Measurements from ENCODE around the gene DCTN2.

DNA sequence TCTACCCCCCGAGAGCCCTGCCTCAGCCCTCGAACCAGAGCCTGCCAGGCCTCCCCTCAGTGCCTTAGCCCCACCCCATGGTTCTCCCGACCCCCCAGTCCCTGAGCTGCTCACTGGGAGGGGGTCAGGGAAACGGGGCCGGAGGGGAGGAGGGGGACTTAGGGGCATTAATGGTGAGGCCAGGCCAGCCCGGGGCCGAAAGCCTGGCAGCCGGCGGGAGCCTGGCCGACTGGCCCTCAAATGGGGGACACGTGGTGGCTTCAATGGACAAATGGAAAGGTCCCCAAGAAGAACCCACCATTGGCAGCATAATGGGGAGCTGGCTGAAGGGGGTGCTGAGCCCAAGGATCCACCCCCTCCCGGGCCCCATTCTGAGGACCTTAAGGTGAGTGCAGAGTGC, 18.8 kb downstream of the DCTN2 start:
- TF ChIP-seq, protein P1, sequence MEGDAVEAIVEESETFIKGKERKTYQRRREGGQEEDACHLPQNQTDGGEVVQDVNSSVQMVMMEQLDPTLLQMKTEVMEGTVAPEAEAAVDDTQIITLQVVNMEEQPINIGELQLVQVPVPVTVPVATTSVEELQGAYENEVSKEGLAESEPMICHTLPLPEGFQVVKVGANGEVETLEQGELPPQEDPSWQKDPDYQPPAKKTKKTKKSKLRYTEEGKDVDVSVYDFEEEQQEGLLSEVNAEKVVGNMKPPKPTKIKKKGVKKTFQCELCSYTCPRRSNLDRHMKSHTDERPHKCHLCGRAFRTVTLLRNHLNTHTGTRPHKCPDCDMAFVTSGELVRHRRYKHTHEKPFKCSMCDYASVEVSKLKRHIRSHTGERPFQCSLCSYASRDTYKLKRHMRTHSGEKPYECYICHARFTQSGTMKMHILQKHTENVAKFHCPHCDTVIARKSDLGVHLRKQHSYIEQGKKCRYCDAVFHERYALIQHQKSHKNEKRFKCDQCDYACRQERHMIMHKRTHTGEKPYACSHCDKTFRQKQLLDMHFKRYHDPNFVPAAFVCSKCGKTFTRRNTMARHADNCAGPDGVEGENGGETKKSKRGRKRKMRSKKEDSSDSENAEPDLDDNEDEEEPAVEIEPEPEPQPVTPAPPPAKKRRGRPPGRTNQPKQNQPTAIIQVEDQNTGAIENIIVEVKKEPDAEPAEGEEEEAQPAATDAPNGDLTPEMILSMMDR (IDR thresholded peaks at IDR 0.05): no peak
- no peak for TF ChIP-seq POLR2A (IDR thresholded peaks at IDR 0.05)

All from testis (tissue), 2 donors.